Measurements from ENCODE around the gene PTRH2.

Gene PTRH2

GRCh38 chr17:59699786-59700185 lies 7.4 kb downstream of the PTRH2 start:
- H3K4me1 ChIP-seq (ENCODE audit: insufficient read depth, low read length): no peaks in the 10 kb centered on the region
- H3K9ac ChIP-seq (ENCODE audit: low read depth, low read length): no peak overlapping the region
- peaks cover 33% of the 10 kb centered on the region for H3K36me3 ChIP-seq (ENCODE audit: insufficient read depth, low read length)
- H3K9me3 ChIP-seq (ENCODE audit: control insufficient read depth, insufficient read depth, low read length): no peaks in the 10 kb centered on the region

- Histone ChIP-seq H3K36me3 (ENCODE audit: insufficient read depth, low read length) (peaks cover 36% of the 10 kb centered on the region), H3K4me1 (ENCODE audit: insufficient read depth, low read length) (no peaks in the 10 kb centered on the region), H3K9ac (ENCODE audit: low read depth, low read length) (no peak overlapping the region), H3K9me3 (ENCODE audit: control insufficient read depth, insufficient read depth, low read length) (no peaks in the 10 kb centered on the region)
These were observed 8.0 kb downstream of the PTRH2 start for GRCh38 chr17:59699218-59699617.

- H3K4me1 ChIP-seq (ENCODE audit: insufficient read depth, low read length): no peaks in the 10 kb centered on the region
- H3K9ac ChIP-seq (ENCODE audit: low read depth, low read length): no peak overlapping the region
- H3K9me3 ChIP-seq (ENCODE audit: control insufficient read depth, insufficient read depth, low read length): no peaks in the 10 kb centered on the region
- peaks cover 46% of the 10 kb centered on the region for H3K36me3 ChIP-seq (ENCODE audit: insufficient read depth, low read length)
These were observed 9.1 kb downstream of the PTRH2 start for GRCh38 chr17:59698143-59698542.

GRCh38 chr17:59696682-59697277 lies 10.4 kb downstream of the PTRH2 start:
- Histone ChIP-seq H3K9ac (ENCODE audit: low read depth, low read length) (no peak overlapping the region), H3K4me1 (ENCODE audit: insufficient read depth, low read length) (no peaks in the 10 kb centered on the region), H3K36me3 (ENCODE audit: insufficient read depth, low read length) (peaks cover 44% of the 10 kb centered on the region), H3K9me3 (ENCODE audit: control insufficient read depth, insufficient read depth, low read length) (no peaks in the 10 kb centered on the region)

- no peaks in the 10 kb centered on the region for H3K4me1 ChIP-seq (ENCODE audit: insufficient read depth, low read length)
- H3K36me3 ChIP-seq (ENCODE audit: insufficient read depth, low read length): peaks cover 44% of the 10 kb centered on the region
- no peak overlapping the region for H3K9ac ChIP-seq (ENCODE audit: low read depth, low read length)
- H3K9me3 ChIP-seq (ENCODE audit: control insufficient read depth, insufficient read depth, low read length): no peaks in the 10 kb centered on the region
These were observed 11.1 kb downstream of the PTRH2 start for GRCh38 chr17:59695945-59696681.

GRCh38 chr17:59694344-59694743 lies 12.9 kb downstream of the PTRH2 start:
- H3K36me3 ChIP-seq (ENCODE audit: insufficient read depth, low read length): peaks cover 47% of the 10 kb centered on the region
- H3K9me3 ChIP-seq (ENCODE audit: control insufficient read depth, insufficient read depth, low read length): no peaks in the 10 kb centered on the region
- H3K4me1 ChIP-seq (ENCODE audit: insufficient read depth, low read length): no peaks in the 10 kb centered on the region
- H3K9ac ChIP-seq (ENCODE audit: low read depth, low read length): no peak overlapping the region

- Histone ChIP-seq H3K9me3 (ENCODE audit: control insufficient read depth, insufficient read depth, low read length) (no peaks in the 10 kb centered on the region), H3K4me1 (ENCODE audit: insufficient read depth, low read length) (no peaks in the 10 kb centered on the region), H3K36me3 (ENCODE audit: insufficient read depth, low read length) (peaks cover 47% of the 10 kb centered on the region), H3K9ac (ENCODE audit: low read depth, low read length) (no peak overlapping the region)
These were observed 13.6 kb downstream of the PTRH2 start for GRCh38 chr17:59693582-59693981.

GRCh38 chr17:59688496-59688895 lies 18.7 kb downstream of the PTRH2 start:
- Histone ChIP-seq H3K9me3 (ENCODE audit: control insufficient read depth, insufficient read depth, low read length) (no peaks in the 10 kb centered on the region), H3K9ac (ENCODE audit: low read depth, low read length) (no peak overlapping the region), H3K36me3 (ENCODE audit: insufficient read depth, low read length) (peaks cover 45% of the 10 kb centered on the region), H3K4me1 (ENCODE audit: insufficient read depth, low read length) (no peaks in the 10 kb centered on the region)

- Histone ChIP-seq H3K36me3 (ENCODE audit: insufficient read depth, low read length) (peaks cover 47% of the 10 kb centered on the region), H3K4me1 (ENCODE audit: insufficient read depth, low read length) (no peaks in the 10 kb centered on the region), H3K9ac (ENCODE audit: low read depth, low read length) (no peak overlapping the region), H3K9me3 (ENCODE audit: control insufficient read depth, insufficient read depth, low read length) (no peaks in the 10 kb centered on the region)
These were observed 19.2 kb downstream of the PTRH2 start for GRCh38 chr17:59688008-59688407.

- H3K9me3 ChIP-seq (ENCODE audit: control insufficient read depth, insufficient read depth, low read length): no peaks in the 10 kb centered on the region
- H3K36me3 ChIP-seq (ENCODE audit: insufficient read depth, low read length): peaks cover 65% of the 10 kb centered on the region
- no peaks in the 10 kb centered on the region for H3K4me1 ChIP-seq (ENCODE audit: insufficient read depth, low read length)
- H3K9ac ChIP-seq (ENCODE audit: low read depth, low read length): no peak overlapping the region
These were observed 22.3 kb downstream of the PTRH2 start for GRCh38 chr17:59684967-59685366.

GRCh38 chr17:59683283-59683682 lies 23.9 kb downstream of the PTRH2 start:
- H3K9me3 ChIP-seq (ENCODE audit: control insufficient read depth, insufficient read depth, low read length): no peaks in the 10 kb centered on the region
- H3K9ac ChIP-seq (ENCODE audit: low read depth, low read length): no peak overlapping the region
- H3K36me3 ChIP-seq (ENCODE audit: insufficient read depth, low read length): peaks cover 74% of the 10 kb centered on the region
- H3K4me1 ChIP-seq (ENCODE audit: insufficient read depth, low read length): no peaks in the 10 kb centered on the region

- Histone ChIP-seq H3K4me1 (ENCODE audit: insufficient read depth, low read length) (no peaks in the 10 kb centered on the region), H3K36me3 (ENCODE audit: insufficient read depth, low read length) (peaks cover 68% of the 10 kb centered on the region), H3K9ac (ENCODE audit: low read depth, low read length) (no peak overlapping the region), H3K9me3 (ENCODE audit: control insufficient read depth, insufficient read depth, low read length) (no peaks in the 10 kb centered on the region)
These were observed 26.9 kb downstream of the PTRH2 start for GRCh38 chr17:59680314-59680713.

- no peak overlapping the region for H3K9ac ChIP-seq (ENCODE audit: low read depth, low read length)
- no peaks in the 10 kb centered on the region for H3K9me3 ChIP-seq (ENCODE audit: control insufficient read depth, insufficient read depth, low read length)
- peaks cover 58% of the 10 kb centered on the region for H3K36me3 ChIP-seq (ENCODE audit: insufficient read depth, low read length)
- H3K4me1 ChIP-seq (ENCODE audit: insufficient read depth, low read length): no peaks in the 10 kb centered on the region
These were observed 28.3 kb downstream of the PTRH2 start for GRCh38 chr17:59678918-59679317.

- Histone ChIP-seq H3K4me1 (ENCODE audit: insufficient read depth, low read length) (no peaks in the 10 kb centered on the region), H3K9ac (ENCODE audit: low read depth, low read length) (no peak overlapping the region), H3K36me3 (ENCODE audit: insufficient read depth, low read length) (peaks cover 38% of the 10 kb centered on the region), H3K9me3 (ENCODE audit: control insufficient read depth, insufficient read depth, low read length) (no peaks in the 10 kb centered on the region)
These were observed 30.5 kb downstream of the PTRH2 start for GRCh38 chr17:59676716-59677115.

- H3K36me3 ChIP-seq (ENCODE audit: insufficient read depth, low read length): peaks cover 31% of the 10 kb centered on the region
- H3K9me3 ChIP-seq (ENCODE audit: control insufficient read depth, insufficient read depth, low read length): no peaks in the 10 kb centered on the region
- H3K9ac ChIP-seq (ENCODE audit: low read depth, low read length): no peak overlapping the region
- no peaks in the 10 kb centered on the region for H3K4me1 ChIP-seq (ENCODE audit: insufficient read depth, low read length)
These were observed 32.0 kb downstream of the PTRH2 start for GRCh38 chr17:59675231-59675630.
